ENCODE data around the gene TLCD3A. TPM values are rescaled to one million over a fixed set of nuclear protein-coding genes. Genes with fewer than 3 reads are reported as not detected.
A peak's percentile ranks its signal among the peaks of the same experiment; 100 is the strongest.

TLCD3A gene
- total RNA-seq, 4 donors from 2014 or later, result 47.8 to 120 (median 79.4) TPM

- WGBS, result 75% methylated on average over 12 of the region's 12 CpGs
- H3K9me3 ChIP-seq, result no peaks in the 10 kb centered on the region
- no peak overlapping the region for H3K4me3 ChIP-seq
- no peak overlapping the region for H3K27ac ChIP-seq
- H3K27me3 ChIP-seq, result no peaks in the 10 kb centered on the region
- no peak for TF ChIP-seq EP300 (IDR thresholded peaks at IDR 0.05)
- TF ChIP-seq POLR2A (IDR thresholded peaks at IDR 0.05), result no peak
- TF ChIP-seq POLR2AphosphoS5 (IDR thresholded peaks at IDR 0.05), result no peak
- TF ChIP-seq, protein P1, sequence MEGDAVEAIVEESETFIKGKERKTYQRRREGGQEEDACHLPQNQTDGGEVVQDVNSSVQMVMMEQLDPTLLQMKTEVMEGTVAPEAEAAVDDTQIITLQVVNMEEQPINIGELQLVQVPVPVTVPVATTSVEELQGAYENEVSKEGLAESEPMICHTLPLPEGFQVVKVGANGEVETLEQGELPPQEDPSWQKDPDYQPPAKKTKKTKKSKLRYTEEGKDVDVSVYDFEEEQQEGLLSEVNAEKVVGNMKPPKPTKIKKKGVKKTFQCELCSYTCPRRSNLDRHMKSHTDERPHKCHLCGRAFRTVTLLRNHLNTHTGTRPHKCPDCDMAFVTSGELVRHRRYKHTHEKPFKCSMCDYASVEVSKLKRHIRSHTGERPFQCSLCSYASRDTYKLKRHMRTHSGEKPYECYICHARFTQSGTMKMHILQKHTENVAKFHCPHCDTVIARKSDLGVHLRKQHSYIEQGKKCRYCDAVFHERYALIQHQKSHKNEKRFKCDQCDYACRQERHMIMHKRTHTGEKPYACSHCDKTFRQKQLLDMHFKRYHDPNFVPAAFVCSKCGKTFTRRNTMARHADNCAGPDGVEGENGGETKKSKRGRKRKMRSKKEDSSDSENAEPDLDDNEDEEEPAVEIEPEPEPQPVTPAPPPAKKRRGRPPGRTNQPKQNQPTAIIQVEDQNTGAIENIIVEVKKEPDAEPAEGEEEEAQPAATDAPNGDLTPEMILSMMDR (IDR thresholded peaks at IDR 0.05), result no peak
- no peaks in the 10 kb centered on the region for H3K4me1 ChIP-seq
- H3K36me3 ChIP-seq, result peaks cover 21% of the 10 kb centered on the region
- peak in 1 of 2 donors; percentile 29 for DNase-seq (ENCODE audit: low spot score in 2 of 2)
Observed at GRCh38 chr17:703081-703875, 29.1 kb upstream of the TLCD3A start.

- Histone ChIP-seq H3K27ac (no peak overlapping the region), H3K36me3 (peaks cover 28% of the 10 kb centered on the region), H3K4me3 (no peak overlapping the region), H3K9me3 (no peaks in the 10 kb centered on the region), H3K27me3 (no peaks in the 10 kb centered on the region), H3K4me1 (no peaks in the 10 kb centered on the region)
- 81% methylated on average over 4 of the region's 4 CpGs for WGBS
- TF ChIP-seq POLR2AphosphoS5 (IDR thresholded peaks at IDR 0.05), result no peak
- TF ChIP-seq EP300 (IDR thresholded peaks at IDR 0.05), result no peak
- TF ChIP-seq, protein P1 (IDR thresholded peaks at IDR 0.05), result no peak
- no peak for TF ChIP-seq POLR2A (IDR thresholded peaks at IDR 0.05)
- DNase-seq (ENCODE audit: low spot score in 2 of 2), result peak in 1 of 2 donors; percentile 6
Observed at GRCh38 chr17:704111-704864, 28.1 kb upstream of the TLCD3A start.

DNA sequence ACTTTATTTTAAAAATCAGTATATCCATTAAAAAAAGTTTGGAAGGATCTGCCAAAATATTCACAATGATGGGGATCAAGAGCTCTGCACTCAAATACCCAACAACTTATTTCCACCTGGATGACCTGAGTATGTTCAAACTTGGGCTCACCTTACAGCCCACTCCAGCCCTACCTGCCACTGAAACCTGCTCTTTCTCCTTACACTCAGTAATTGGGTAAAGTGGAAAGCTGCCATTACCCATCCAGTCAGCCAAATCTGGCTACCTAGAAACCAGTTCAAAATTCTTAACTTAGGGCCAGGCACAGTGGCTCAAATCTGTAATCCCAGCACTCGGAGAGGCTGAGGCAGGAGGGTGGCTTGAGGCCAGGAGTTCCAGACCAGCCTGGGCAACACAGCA lies 27.4 kb upstream of the TLCD3A start:
- no peak overlapping the region for H3K27ac ChIP-seq
- DNase-seq (ENCODE audit: low spot score in 2 of 2), result no peak
- no peak for TF ChIP-seq POLR2AphosphoS5 (IDR thresholded peaks at IDR 0.05)
- no peak for TF ChIP-seq EP300 (IDR thresholded peaks at IDR 0.05)
- TF ChIP-seq POLR2A (IDR thresholded peaks at IDR 0.05), result no peak
- TF ChIP-seq, protein P1 (IDR thresholded peaks at IDR 0.05), result no peak

GRCh38 chr17:705863-706262 lies 26.5 kb upstream of the TLCD3A start:
- Histone ChIP-seq H3K9me3 (no peaks in the 10 kb centered on the region), H3K4me3 (no peak overlapping the region), H3K36me3 (peaks cover 38% of the 10 kb centered on the region), H3K27me3 (no peaks in the 10 kb centered on the region), H3K27ac (no peak overlapping the region), H3K4me1 (no peaks in the 10 kb centered on the region)
- DNase-seq (ENCODE audit: low spot score in 2 of 2), result peak in 1 of 2 donors; percentile 6
- 91% methylated on average over 6 of the region's 6 CpGs for WGBS
- TF ChIP-seq POLR2A (IDR thresholded peaks at IDR 0.05), result no peak
- TF ChIP-seq, protein P1 (IDR thresholded peaks at IDR 0.05), result no peak
- no peak for TF ChIP-seq POLR2AphosphoS5 (IDR thresholded peaks at IDR 0.05)

More for the DNA sequence above, 27.4 kb upstream of the TLCD3A start:
- 100% methylated on average over 1 of the region's 1 CpG for WGBS
- Histone ChIP-seq H3K36me3 (peaks cover 35% of the 10 kb centered on the region), H3K4me3 (no peak overlapping the region), H3K9me3 (no peaks in the 10 kb centered on the region), H3K27me3 (no peaks in the 10 kb centered on the region), H3K4me1 (no peaks in the 10 kb centered on the region)

GRCh38 chr17:708132-708531 lies 24.3 kb upstream of the TLCD3A start:
- H3K4me1 ChIP-seq, result peaks cover 6% of the 10 kb centered on the region
- H3K27ac ChIP-seq, result no peak overlapping the region
- peak in 1 of 2 donors; percentile 47 for DNase-seq (ENCODE audit: low spot score in 2 of 2)
- 71% methylated on average over 5 of the region's 5 CpGs for WGBS
- H3K36me3 ChIP-seq, result peaks cover 33% of the 10 kb centered on the region
- no peaks in the 10 kb centered on the region for H3K9me3 ChIP-seq
- no peak overlapping the region for H3K4me3 ChIP-seq
- TF ChIP-seq POLR2A (IDR thresholded peaks at IDR 0.05) (no peak), POLR2AphosphoS5 (IDR thresholded peaks at IDR 0.05) (no peak), EP300 (IDR thresholded peaks at IDR 0.05) (no peak)
- TF ChIP-seq, protein P1 (IDR thresholded peaks at IDR 0.05), result no peak
- no peaks in the 10 kb centered on the region for H3K27me3 ChIP-seq
